Measurements from ENCODE around the gene KRT78. TPM values are rescaled to one million over a fixed set of nuclear protein-coding genes. Genes with fewer than 3 reads are reported as not detected.

KRT78 gene
- total and polyA plus RNA-seq, 4 donors, result 0.06 TPM; not detected in 3

DNA sequence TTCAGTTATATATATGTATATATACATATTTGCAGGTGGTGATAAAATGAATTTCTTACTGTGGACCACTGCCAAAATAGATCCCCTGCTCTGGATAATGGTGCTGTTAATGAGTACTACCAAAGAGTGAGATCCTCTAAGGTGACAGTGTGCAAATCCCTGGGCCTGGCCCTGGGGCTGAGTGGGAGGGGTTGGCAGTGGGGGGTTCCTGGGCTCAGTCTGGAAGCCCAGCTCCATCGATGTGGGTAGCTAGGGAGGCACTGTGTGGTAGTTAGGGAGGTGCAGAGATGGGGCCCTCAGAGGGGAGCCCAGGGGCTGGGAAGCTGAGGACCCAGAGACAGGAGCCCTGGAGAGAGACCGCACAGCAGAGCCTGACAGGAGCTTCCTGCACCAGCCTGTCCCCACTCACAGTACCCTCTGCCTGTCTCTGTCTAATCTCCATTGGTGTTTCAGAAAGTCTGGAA is 47.0 kb upstream of the KRT78 start:
- H3K4me1 ChIP-seq (ENCODE audit: control insufficient read depth in 4 of 4, insufficient read depth in 4 of 4, low read length in 3 of 4), result peaks cover 0 to 6% (median 2%) of the 10 kb centered on the region in 4 donors
- no peak overlapping the region for H3K9ac ChIP-seq (ENCODE audit: low read depth in 1 of 2, low read length in 2 of 2)
- DNase-seq (ENCODE audit: low spot score), result no peak
- H3K9me3 ChIP-seq (ENCODE audit: control insufficient read depth in 4 of 4, low read length in 3 of 4), result no peaks in the 10 kb centered on the region
- H3K27me3 ChIP-seq (ENCODE audit: control insufficient read depth in 4 of 4, insufficient read depth in 4 of 4, low read length in 3 of 4), result no peaks in the 10 kb centered on the region
- TF ChIP-seq, protein P1, sequence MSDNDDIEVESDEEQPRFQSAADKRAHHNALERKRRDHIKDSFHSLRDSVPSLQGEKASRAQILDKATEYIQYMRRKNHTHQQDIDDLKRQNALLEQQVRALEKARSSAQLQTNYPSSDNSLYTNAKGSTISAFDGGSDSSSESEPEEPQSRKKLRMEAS (IDR thresholded peaks at IDR 0.05), result no peak
- TF ChIP-seq HNF4G (IDR thresholded peaks at IDR 0.05) (no peak), HNF4A (conservative IDR thresholded peaks at IDR 0.05) (no peak), FOXA2 (IDR thresholded peaks at IDR 0.05) (no peak), NR2F2 (IDR thresholded peaks at IDR 0.05) (no peak), YY1 (IDR thresholded peaks at IDR 0.05) (no peak)
- TF ChIP-seq, protein P2, sequence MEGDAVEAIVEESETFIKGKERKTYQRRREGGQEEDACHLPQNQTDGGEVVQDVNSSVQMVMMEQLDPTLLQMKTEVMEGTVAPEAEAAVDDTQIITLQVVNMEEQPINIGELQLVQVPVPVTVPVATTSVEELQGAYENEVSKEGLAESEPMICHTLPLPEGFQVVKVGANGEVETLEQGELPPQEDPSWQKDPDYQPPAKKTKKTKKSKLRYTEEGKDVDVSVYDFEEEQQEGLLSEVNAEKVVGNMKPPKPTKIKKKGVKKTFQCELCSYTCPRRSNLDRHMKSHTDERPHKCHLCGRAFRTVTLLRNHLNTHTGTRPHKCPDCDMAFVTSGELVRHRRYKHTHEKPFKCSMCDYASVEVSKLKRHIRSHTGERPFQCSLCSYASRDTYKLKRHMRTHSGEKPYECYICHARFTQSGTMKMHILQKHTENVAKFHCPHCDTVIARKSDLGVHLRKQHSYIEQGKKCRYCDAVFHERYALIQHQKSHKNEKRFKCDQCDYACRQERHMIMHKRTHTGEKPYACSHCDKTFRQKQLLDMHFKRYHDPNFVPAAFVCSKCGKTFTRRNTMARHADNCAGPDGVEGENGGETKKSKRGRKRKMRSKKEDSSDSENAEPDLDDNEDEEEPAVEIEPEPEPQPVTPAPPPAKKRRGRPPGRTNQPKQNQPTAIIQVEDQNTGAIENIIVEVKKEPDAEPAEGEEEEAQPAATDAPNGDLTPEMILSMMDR (IDR thresholded peaks at IDR 0.05; ENCODE audit: low read depth, low read length, missing input control), result no peak
- 49% methylated on average over 2 of the region's 2 CpGs for WGBS
- H3K4me3 ChIP-seq (ENCODE audit: low read depth in 1 of 3, low read length in 3 of 3), result no peak overlapping the region
- H3K36me3 ChIP-seq (ENCODE audit: control insufficient read depth in 4 of 4, insufficient read depth in 3 of 4, low read depth in 1 of 4, low read length in 3 of 4), result peaks cover 11 to 27% (median 21%) of the 10 kb centered on the region in 4 donors
- no peak overlapping the region for H3K27ac ChIP-seq (ENCODE audit: low read depth in 1 of 2, low read length in 2 of 2)

DNA sequence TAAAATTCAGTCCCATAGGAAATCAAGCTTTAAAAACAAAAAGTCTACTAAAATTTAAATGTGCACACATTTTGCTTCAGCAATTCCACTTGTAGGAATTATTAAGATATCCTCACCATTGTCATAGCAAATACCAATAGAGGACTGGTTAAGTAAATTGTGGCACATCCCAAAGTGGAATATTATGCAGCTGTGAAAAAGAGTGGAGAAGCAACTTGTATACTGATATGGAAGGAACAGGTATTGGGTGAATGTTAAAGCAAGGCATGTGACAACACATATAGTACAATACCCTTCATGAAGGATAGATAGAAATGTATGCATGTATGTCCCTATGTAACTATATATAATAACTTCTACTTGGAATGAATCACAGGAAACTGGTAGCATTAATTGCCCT is 44.2 kb upstream of the KRT78 start:
- TF ChIP-seq, protein P2 (IDR thresholded peaks at IDR 0.05; ENCODE audit: low read depth, low read length, missing input control), result no peak
- TF ChIP-seq FOXA2 (IDR thresholded peaks at IDR 0.05) (no peak), RAD21 (IDR thresholded peaks at IDR 0.05) (no peak), GABPA (IDR thresholded peaks at IDR 0.05 in 1 of 2, conservative IDR thresholded peaks at IDR 0.05 in 1 of 2) (no peak), YY1 (IDR thresholded peaks at IDR 0.05) (no peak), SP1 (IDR thresholded peaks at IDR 0.05) (no peak), EGR1 (IDR thresholded peaks at IDR 0.05; ENCODE audit: low read depth in 2 of 2) (no peak), TAF1 (conservative IDR thresholded peaks at IDR 0.05) (no peak), HNF4G (IDR thresholded peaks at IDR 0.05) (no peak), HNF4A (conservative IDR thresholded peaks at IDR 0.05) (no peak), FOXA1 (IDR thresholded peaks at IDR 0.05) (no peak)
- TF ChIP-seq, protein P3, sequence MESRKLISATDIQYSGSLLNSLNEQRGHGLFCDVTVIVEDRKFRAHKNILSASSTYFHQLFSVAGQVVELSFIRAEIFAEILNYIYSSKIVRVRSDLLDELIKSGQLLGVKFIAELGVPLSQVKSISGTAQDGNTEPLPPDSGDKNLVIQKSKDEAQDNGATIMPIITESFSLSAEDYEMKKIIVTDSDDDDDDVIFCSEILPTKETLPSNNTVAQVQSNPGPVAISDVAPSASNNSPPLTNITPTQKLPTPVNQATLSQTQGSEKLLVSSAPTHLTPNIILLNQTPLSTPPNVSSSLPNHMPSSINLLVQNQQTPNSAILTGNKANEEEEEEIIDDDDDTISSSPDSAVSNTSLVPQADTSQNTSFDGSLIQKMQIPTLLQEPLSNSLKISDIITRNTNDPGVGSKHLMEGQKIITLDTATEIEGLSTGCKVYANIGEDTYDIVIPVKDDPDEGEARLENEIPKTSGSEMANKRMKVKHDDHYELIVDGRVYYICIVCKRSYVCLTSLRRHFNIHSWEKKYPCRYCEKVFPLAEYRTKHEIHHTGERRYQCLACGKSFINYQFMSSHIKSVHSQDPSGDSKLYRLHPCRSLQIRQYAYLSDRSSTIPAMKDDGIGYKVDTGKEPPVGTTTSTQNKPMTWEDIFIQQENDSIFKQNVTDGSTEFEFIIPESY (IDR thresholded peaks at IDR 0.05), result no peak
- TF ChIP-seq, protein P4, sequence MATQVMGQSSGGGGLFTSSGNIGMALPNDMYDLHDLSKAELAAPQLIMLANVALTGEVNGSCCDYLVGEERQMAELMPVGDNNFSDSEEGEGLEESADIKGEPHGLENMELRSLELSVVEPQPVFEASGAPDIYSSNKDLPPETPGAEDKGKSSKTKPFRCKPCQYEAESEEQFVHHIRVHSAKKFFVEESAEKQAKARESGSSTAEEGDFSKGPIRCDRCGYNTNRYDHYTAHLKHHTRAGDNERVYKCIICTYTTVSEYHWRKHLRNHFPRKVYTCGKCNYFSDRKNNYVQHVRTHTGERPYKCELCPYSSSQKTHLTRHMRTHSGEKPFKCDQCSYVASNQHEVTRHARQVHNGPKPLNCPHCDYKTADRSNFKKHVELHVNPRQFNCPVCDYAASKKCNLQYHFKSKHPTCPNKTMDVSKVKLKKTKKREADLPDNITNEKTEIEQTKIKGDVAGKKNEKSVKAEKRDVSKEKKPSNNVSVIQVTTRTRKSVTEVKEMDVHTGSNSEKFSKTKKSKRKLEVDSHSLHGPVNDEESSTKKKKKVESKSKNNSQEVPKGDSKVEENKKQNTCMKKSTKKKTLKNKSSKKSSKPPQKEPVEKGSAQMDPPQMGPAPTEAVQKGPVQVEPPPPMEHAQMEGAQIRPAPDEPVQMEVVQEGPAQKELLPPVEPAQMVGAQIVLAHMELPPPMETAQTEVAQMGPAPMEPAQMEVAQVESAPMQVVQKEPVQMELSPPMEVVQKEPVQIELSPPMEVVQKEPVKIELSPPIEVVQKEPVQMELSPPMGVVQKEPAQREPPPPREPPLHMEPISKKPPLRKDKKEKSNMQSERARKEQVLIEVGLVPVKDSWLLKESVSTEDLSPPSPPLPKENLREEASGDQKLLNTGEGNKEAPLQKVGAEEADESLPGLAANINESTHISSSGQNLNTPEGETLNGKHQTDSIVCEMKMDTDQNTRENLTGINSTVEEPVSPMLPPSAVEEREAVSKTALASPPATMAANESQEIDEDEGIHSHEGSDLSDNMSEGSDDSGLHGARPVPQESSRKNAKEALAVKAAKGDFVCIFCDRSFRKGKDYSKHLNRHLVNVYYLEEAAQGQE (IDR thresholded peaks at IDR 0.05), result no peak
- H3K4me1 ChIP-seq (ENCODE audit: control insufficient read depth in 4 of 4, insufficient read depth in 4 of 4, low read length in 3 of 4), result peaks cover 0 to 2% (median 1%) of the 10 kb centered on the region in 4 donors
- H3K4me3 ChIP-seq (ENCODE audit: low read depth in 1 of 3, low read length in 3 of 3), result no peak overlapping the region
- no peak overlapping the region for H3K27ac ChIP-seq (ENCODE audit: low read depth in 1 of 2, low read length in 2 of 2)
- no peak for DNase-seq (ENCODE audit: low spot score)
- H3K27me3 ChIP-seq (ENCODE audit: control insufficient read depth in 4 of 4, insufficient read depth in 4 of 4, low read length in 3 of 4), result no peaks in the 10 kb centered on the region
- peaks cover 2 to 8% (median 6%) of the 10 kb centered on the region in 4 donors for H3K36me3 ChIP-seq (ENCODE audit: control insufficient read depth in 4 of 4, insufficient read depth in 3 of 4, low read depth in 1 of 4, low read length in 3 of 4)
- H3K9me3 ChIP-seq (ENCODE audit: control insufficient read depth in 4 of 4, low read length in 3 of 4), result no peaks in the 10 kb centered on the region
- H3K9ac ChIP-seq (ENCODE audit: low read depth in 1 of 2, low read length in 2 of 2), result no peak overlapping the region
